Measurements from ENCODE around the gene DAAM2.

The DAAM2 gene

GRCh38 chr6:39820553-39820952 lies 28.4 kb downstream of the DAAM2 start:
- no peak for DNase-seq

GRCh38 chr6:39821046-39821740 lies 29.0 kb downstream of the DAAM2 start:
- DNase-seq: no peak

GRCh38 chr6:39821742-39822532 lies 29.8 kb downstream of the DAAM2 start:
- DNase-seq: no peak

GRCh38 chr6:39822846-39823815 lies 31.0 kb downstream of the DAAM2 start:
- no peak for DNase-seq

- DNase-seq: no peak
These were observed 32.1 kb downstream of the DAAM2 start for GRCh38 chr6:39824030-39824926.

GRCh38 chr6:39829331-39829730 lies 37.2 kb downstream of the DAAM2 start:
- DNase-seq: no peak

GRCh38 chr6:39830444-39830843 lies 38.3 kb downstream of the DAAM2 start:
- no peak for DNase-seq

GRCh38 chr6:39831701-39832100 lies 39.5 kb downstream of the DAAM2 start:
- DNase-seq: no peak

GRCh38 chr6:39834278-39834677 lies 42.1 kb downstream of the DAAM2 start:
- no peak for DNase-seq

- no peak for DNase-seq
These were observed 42.7 kb downstream of the DAAM2 start for GRCh38 chr6:39834866-39835265.

GRCh38 chr6:39835821-39836295 lies 43.7 kb downstream of the DAAM2 start:
- no peak for DNase-seq

GRCh38 chr6:39836606-39837005 lies 44.4 kb downstream of the DAAM2 start:
- no peak for DNase-seq

GRCh38 chr6:39839445-39839844 lies 47.3 kb downstream of the DAAM2 start:
- no peak for DNase-seq

GRCh38 chr6:39840781-39841180 lies 48.6 kb downstream of the DAAM2 start:
- no peak for DNase-seq

GRCh38 chr6:39841291-39841690 lies 49.1 kb downstream of the DAAM2 start:
- no peak for DNase-seq

GRCh38 chr6:39841923-39842322 lies 49.7 kb downstream of the DAAM2 start:
- no peak for DNase-seq

GRCh38 chr6:39843305-39844020 lies 51.3 kb downstream of the DAAM2 start:
- no peak for DNase-seq

- no peak for DNase-seq
These were observed 52.7 kb downstream of the DAAM2 start for GRCh38 chr6:39844866-39845265.

GRCh38 chr6:39847221-39847620 lies 55.0 kb downstream of the DAAM2 start:
- DNase-seq: no peak

GRCh38 chr6:39848171-39848570 lies 56.0 kb downstream of the DAAM2 start:
- DNase-seq: no peak

GRCh38 chr6:39849228-39849627 lies 57.1 kb downstream of the DAAM2 start:
- no peak for DNase-seq
